GM23338 (cell line): ENCODE results near the gene ATP5MC2. TPM values are rescaled to one million over a fixed set of nuclear protein-coding genes. Genes with fewer than 3 reads are reported as not detected.

ENCODE experiments used
- ATAC-seq: fragments of 200-7000 bp; cut with Tn5 transposase; 3 replicates; pipeline ENCODE4 v1.9.1; 2020
- DNase-seq: peaks from one replicate; pipeline ENCODE4 v3.0.0-alpha.2; 2015; ENCODE audit warnings: low spot score
- H2AFZ ChIP-seq: fragments of 200-600 bp; sonication (generic); 2 replicates; pipeline ENCODE4 v1.8.0; 2016; ENCODE audit warnings: antibody characterized with exemption, mild to moderate bottlenecking, moderate library complexity
- H3F3A ChIP-seq: fragments of 200-600 bp; sonication (generic); replicated peaks from 2 replicates; pipeline ENCODE4 v1.8.0; 2017; ENCODE audit warnings: antibody characterized with exemption, mixed run types, low read depth
- H3K27ac ChIP-seq: fragments of 200-600 bp; sonication (generic); 2 replicates; pipeline ENCODE4 v1.6.1; 2016; ENCODE audit warnings: low read depth
- H3K27me3 ChIP-seq: fragments of 200-600 bp; sonication (generic); 2 replicates; pipeline ENCODE4 v1.8.0; 2016; ENCODE audit warnings: mild to moderate bottlenecking, mixed run types, moderate library complexity; ENCODE audit not compliant: insufficient read depth
- H3K36me3 ChIP-seq: fragments of 200-600 bp; sonication (generic); 2 replicates; pipeline ENCODE4 v1.8.0; 2016; ENCODE audit warnings: mild to moderate bottlenecking; ENCODE audit not compliant: insufficient read depth
- H3K4me1 ChIP-seq: fragments of 200-600 bp; sonication (generic); 2 replicates; pipeline ENCODE4 v1.8.0; 2016; ENCODE audit warnings: mild to moderate bottlenecking, moderate library complexity; ENCODE audit not compliant: insufficient read depth
- H3K4me2 ChIP-seq: fragments of 200-600 bp; sonication (generic); 2 replicates; pipeline ENCODE4 v1.7.1; 2017; ENCODE audit warnings: mixed run types
- H3K4me3 ChIP-seq: fragments of 200-600 bp; sonication (generic); 2 replicates; pipeline ENCODE4 v1.6.1; 2016; ENCODE audit warnings: mixed run types
- H3K79me2 ChIP-seq: fragments of 200-600 bp; sonication (generic); replicated peaks from 2 replicates; pipeline ENCODE4 v1.8.0; 2017; ENCODE audit warnings: mild to moderate bottlenecking; ENCODE audit not compliant: insufficient read depth
- H3K9me2 ChIP-seq: fragments of 200-600 bp; sonication (generic); 2 replicates; pipeline ENCODE4 v1.8.0; 2017; ENCODE audit not compliant: insufficient read depth
- H4K20me1 ChIP-seq: fragments of 200-600 bp; sonication (generic); replicated peaks from 2 replicates; pipeline ENCODE4 v1.8.0; 2017; ENCODE audit warnings: mild to moderate bottlenecking; ENCODE audit not compliant: insufficient read depth
- H3K27ac Mint-ChIP-seq: 2 replicates; pipeline ENCODE4 v1.8.0; 2020; ENCODE audit warnings: inconsistent platforms, mild to moderate bottlenecking, moderate library complexity, mixed read lengths
- H3K27me3 Mint-ChIP-seq: 3 replicates; pipeline ENCODE4 v1.8.0; 2022; ENCODE audit warnings: low read depth, mild to moderate bottlenecking, moderate library complexity, mixed read lengths, inconsistent platforms; ENCODE audit not compliant: insufficient read depth, poor library complexity
- H3K36me3 Mint-ChIP-seq: 3 replicates; pipeline ENCODE4 v1.8.0; 2021; ENCODE audit warnings: low read depth, mild to moderate bottlenecking, inconsistent platforms, moderate library complexity, mixed read lengths
- H3K4me1 Mint-ChIP-seq: 3 replicates; pipeline ENCODE4 v1.8.0; 2020; ENCODE audit warnings: mild to moderate bottlenecking, inconsistent platforms, mixed read lengths
- H3K4me3 Mint-ChIP-seq: 3 replicates; pipeline ENCODE4 v1.8.0; 2021; ENCODE audit warnings: moderate library complexity, mild to moderate bottlenecking, inconsistent platforms, mixed read lengths
- H3K9me3 Mint-ChIP-seq: 3 replicates; pipeline ENCODE4 v1.8.0; 2020; ENCODE audit warnings: moderate library complexity, mild to moderate bottlenecking, inconsistent platforms, mixed read lengths
- CTCF ChIP-seq, 2 experiments: fragments of 200-600 bp in 1 of 2; sonication (generic) in 1 of 2; conservative IDR thresholded peaks; 2 replicates each; pipeline versions ENCODE4 v1.5.1 to v1.6.1; 2016 to 2017; ENCODE audit warnings: antibody characterized with exemption in 2 of 2, low read depth in 2 of 2, mild to moderate bottlenecking in 2 of 2, moderate library complexity in 1 of 2
- ETS1 ChIP-seq: IDR thresholded peaks from 2 replicates; pipeline ENCODE4 v1.6.1; 2016; ENCODE audit warnings: antibody characterized with exemption
- EZH2 ChIP-seq: fragments of 200-600 bp; sonication (generic); IDR thresholded peaks from one replicate; pipeline ENCODE4 v1.8.0; 2017; ENCODE audit warnings: antibody characterized with exemption, mild to moderate bottlenecking, low read depth; ENCODE audit not compliant: unreplicated experiment
- EZH2phosphoT487 ChIP-seq: fragments of 200-600 bp; sonication (generic); IDR thresholded peaks from one replicate; pipeline ENCODE4 v1.8.1; 2018; ENCODE audit warnings: antibody characterized with exemption; ENCODE audit not compliant: unreplicated experiment
- JUNB ChIP-seq: IDR thresholded peaks from one replicate; pipeline ENCODE4 v1.6.1; 2016; ENCODE audit warnings: antibody characterized with exemption; ENCODE audit not compliant: unreplicated experiment
- NANOG ChIP-seq: IDR thresholded peaks from 2 replicates; pipeline ENCODE4 v1.6.1; 2016; ENCODE audit warnings: antibody characterized with exemption, borderline replicate concordance
- ZNF331 ChIP-seq: fragments of 250-450 bp; sonication (Bioruptor Pico); IDR thresholded peaks from 2 replicates; pipeline ENCODE4 v1.5.0; 2020; ENCODE audit warnings: low read depth, mild to moderate bottlenecking, moderate library complexity
- ZNF462 ChIP-seq: fragments of 250-450 bp; sonication (Bioruptor Pico); IDR thresholded peaks from 2 replicates; pipeline ENCODE4 v1.5.0; 2020; ENCODE audit warnings: mild to moderate bottlenecking, moderate library complexity
- polyA plus RNA-seq: library from polyadenylated mRNA; unstranded; fragments of >200 nt; fragmentation: Nextera tagmentation; extraction: Ambion mirVana; gene quantifications from 2 replicates; pipeline ENCODE4 v1.2.1, GENCODE V29; 2016
- total RNA-seq: library from RNA; depleted of rRNA; stranded (reverse); fragments of >200 nt; shearing (Covaris generic); gene quantifications from 2 replicates; pipeline ENCODE4 v1.2.3, GENCODE V29; 2014

ATP5MC2 gene
- total and polyA plus RNA-seq, 2 experiments from 2014 or later, result 362 to 821 TPM

GRCh38 chr12:53624458-53624857, 51.4 kb downstream of the ATP5MC2 start:
- no peak overlapping the region for H2AFZ ChIP-seq
- H3K9me2 ChIP-seq, result no peaks in the 10 kb centered on the region
- DNase-seq (no peak), ATAC-seq (no peak)
- H3F3A ChIP-seq, result no peaks in the 10 kb centered on the region
- no peak overlapping the region for H3K27ac Mint-ChIP-seq
- H3K27me3 Mint-ChIP-seq, result peaks cover 9% of the 10 kb centered on the region
- H3K4me3 ChIP-seq, result no peak overlapping the region
- H3K4me1 ChIP-seq, result peaks cover 22% of the 10 kb centered on the region
- H4K20me1 ChIP-seq, result no peaks in the 10 kb centered on the region
- peaks cover 26% of the 10 kb centered on the region for H3K4me1 Mint-ChIP-seq
- no peaks in the 10 kb centered on the region for H3K27me3 ChIP-seq
- no peaks in the 10 kb centered on the region for H3K36me3 Mint-ChIP-seq
- no peaks in the 10 kb centered on the region for H3K9me3 Mint-ChIP-seq
- H3K36me3 ChIP-seq, result no peaks in the 10 kb centered on the region
- peak overlapping the region; percentile 85; the same call in 2 of the 3 replicates for H3K4me3 Mint-ChIP-seq
- H3K79me2 ChIP-seq, result peaks cover 47% of the 10 kb centered on the region
- peak overlapping the region; percentile 75 for H3K4me2 ChIP-seq
- no peak overlapping the region for H3K27ac ChIP-seq
- TF ChIP-seq CTCF (conservative IDR thresholded peaks at IDR 0.05; ENCODE audit: low read depth in 2 of 2) (no peak), EZH2 (no peak), ZNF462 (CRISPR knock-in tag) (no peak), JUNB (no peak), ZNF331 (CRISPR knock-in tag) (no peak), NANOG (no peak), ETS1 (no peak), EZH2phosphoT487 (no peak)
